NCI-H146 (cell line): ENCODE data around the gene ZNF683.
"Not testable (repeated sequence)": the region's sequence is repeated elsewhere in the genome, so short reads cannot be mapped to it uniquely, and the experiment has no call there.

Experiments used
- DNase-seq: peaks from one replicate; lab custom pipeline; 2025; lab: John Stamatoyannopoulos, UW

Gene ZNF683

GRCh38 chr1:26372611-26373010 lies at the start of gene ZNF683:
Gene ZNF683 (minus strand): TSS chr1:26372750. CDS start chr1:26368571, 4,179 bp downstream.
- not testable (repeated sequence) for DNase-seq

GRCh38 chr1:26419494-26419893 lies 46.9 kb upstream of the ZNF683 start:
- DNase-seq, result no peak

GRCh38 chr1:26418865-26419349 lies 46.4 kb upstream of the ZNF683 start:
- DNase-seq, result no peak

- DNase-seq, result peak; percentile 60
Measured at GRCh38 chr1:26417111-26417759, 44.7 kb upstream of the ZNF683 start.

GRCh38 chr1:26413031-26413430 lies 40.5 kb upstream of the ZNF683 start:
- no peak for DNase-seq

- no peak for DNase-seq
Measured at GRCh38 chr1:26412180-26412840, 39.8 kb upstream of the ZNF683 start.

GRCh38 chr1:26411624-26412074 lies 39.1 kb upstream of the ZNF683 start:
- DNase-seq, result no peak

GRCh38 chr1:26410706-26411623 lies 38.4 kb upstream of the ZNF683 start, which contains the start of gene LIN28A:
Gene LIN28A (plus strand): TSS chr1:26410817. CDS start chr1:26410892, 75 bp downstream.
- DNase-seq, result no peak

GRCh38 chr1:26409191-26409807 lies 36.7 kb upstream of the ZNF683 start:
- DNase-seq, result peak; percentile 88

GRCh38 chr1:26408604-26409003 lies 36.1 kb upstream of the ZNF683 start:
- no peak for DNase-seq

- no peak for DNase-seq
Measured at GRCh38 chr1:26405281-26405915, 32.8 kb upstream of the ZNF683 start.

GRCh38 chr1:26404641-26405040 lies 32.1 kb upstream of the ZNF683 start:
- no peak for DNase-seq

- no peak for DNase-seq
Measured at GRCh38 chr1:26403656-26404055, 31.1 kb upstream of the ZNF683 start.

- DNase-seq, result no peak
Measured at GRCh38 chr1:26401891-26402290, 29.3 kb upstream of the ZNF683 start.

GRCh38 chr1:26399034-26399433 lies 26.5 kb upstream of the ZNF683 start:
- DNase-seq, result no peak

- no peak for DNase-seq
Measured at GRCh38 chr1:26395754-26396153, 23.2 kb upstream of the ZNF683 start.

- no peak for DNase-seq
Measured at GRCh38 chr1:26391450-26391849, 18.9 kb upstream of the ZNF683 start.

GRCh38 chr1:26389604-26390247 lies 17.2 kb upstream of the ZNF683 start:
- no peak for DNase-seq

GRCh38 chr1:26388791-26389445 lies 16.4 kb upstream of the ZNF683 start:
- DNase-seq, result no peak

GRCh38 chr1:26387447-26387846 lies 14.9 kb upstream of the ZNF683 start:
- peak; percentile 8 for DNase-seq
